ENCODE measurements around the gene GCKR.

GRCh38 chr2:27489118-27489497, 7.5 kb upstream of the GCKR start:
- TF ChIP-seq POLR2AphosphoS5 (IDR thresholded peaks at IDR 0.05; ENCODE audit: low read depth, low read length): no peak
- no peak for TF ChIP-seq POLR2A (IDR thresholded peaks at IDR 0.05; ENCODE audit: low read depth, low read length)
